DND-41 (cell line): ENCODE results near the gene ATXN1.
"Not testable (repeated sequence)": the region's sequence is repeated elsewhere in the genome, so short reads cannot be mapped to it uniquely, and the experiment has no call there.

Experiments
- ATAC-seq: fragments of 200-7000 bp; cut with Tn5 transposase; 3 replicates; pipeline ENCODE4 v1.9.1; 2021; ENCODE audit warnings: low read depth; ENCODE audit not compliant: insufficient read depth
- DNase-seq: peaks from one replicate; pipeline ENCODE4 v3.0.0-alpha.2; 2020
- H2AFZ ChIP-seq: 2 replicates; pipeline ENCODE4 v1.6.0; 2012; ENCODE audit warnings: low read depth, low read length
- H3K27ac ChIP-seq: 2 replicates; pipeline ENCODE4 v1.5.1; 2012; ENCODE audit warnings: low read length, inconsistent platforms
- H3K27me3 ChIP-seq: fragments of 200-600 bp; sonication (generic); 2 replicates; pipeline ENCODE4 v1.6.0; 2012; ENCODE audit warnings: low read length, mild to moderate bottlenecking, inconsistent platforms; ENCODE audit not compliant: insufficient read depth, poor library complexity
- H3K36me3 ChIP-seq: 2 replicates; pipeline ENCODE4 v1.5.1; 2012; ENCODE audit warnings: low read length, inconsistent platforms; ENCODE audit not compliant: insufficient read depth
- H3K4me1 ChIP-seq: 2 replicates; pipeline ENCODE4 v1.5.1; 2012; ENCODE audit warnings: mild to moderate bottlenecking, low read length; ENCODE audit not compliant: insufficient read depth
- H3K4me2 ChIP-seq: 2 replicates; pipeline ENCODE4 v1.6.0; 2012; ENCODE audit warnings: mild to moderate bottlenecking, moderate library complexity, low read length, inconsistent platforms; ENCODE audit not compliant: insufficient read depth
- H3K4me3 ChIP-seq, 2 experiments: fragments of 200-600 bp in 1 of 2; shearing (Covaris generic) in 1 of 2; 2 replicates each; pipeline ENCODE4 v1.5.1; 2012 to 2016; ENCODE audit warnings: inconsistent platforms in 2 of 2, low read length in 2 of 2, mild to moderate bottlenecking in 2 of 2, low read depth in 1 of 2, moderate library complexity in 1 of 2
- H3K79me2 ChIP-seq: 2 replicates; pipeline ENCODE4 v1.6.0; 2012; ENCODE audit warnings: low read length, inconsistent platforms; ENCODE audit not compliant: insufficient read depth
- H3K9ac ChIP-seq: 2 replicates; pipeline ENCODE4 v1.6.0; 2012; ENCODE audit warnings: low read depth, mild to moderate bottlenecking, inconsistent platforms, low read length, moderate library complexity
- H3K9me3 ChIP-seq: 2 replicates; pipeline ENCODE4 v1.5.1; 2012; ENCODE audit warnings: low read length, moderate library complexity, mild to moderate bottlenecking, inconsistent platforms; ENCODE audit not compliant: insufficient read depth, severe bottlenecking
- H4K20me1 ChIP-seq: 2 replicates; pipeline ENCODE4 v1.6.0; 2012; ENCODE audit warnings: low read length; ENCODE audit not compliant: insufficient read depth
- CTCF ChIP-seq: IDR thresholded peaks from 2 replicates; pipeline ENCODE4 v1.5.1; 2012; ENCODE audit warnings: borderline replicate concordance, low read length, moderate library complexity, mild to moderate bottlenecking; ENCODE audit not compliant: poor library complexity, severe bottlenecking; ENCODE audit errors: extremely low read depth
- EZH2 ChIP-seq: IDR thresholded peaks from 3 replicates; pipeline ENCODE4 v1.6.1; 2012; ENCODE audit warnings: borderline replicate concordance, low read depth, mild to moderate bottlenecking, moderate library complexity, low read length, inconsistent platforms; ENCODE audit not compliant: severe bottlenecking

The ATXN1 gene

DNA sequence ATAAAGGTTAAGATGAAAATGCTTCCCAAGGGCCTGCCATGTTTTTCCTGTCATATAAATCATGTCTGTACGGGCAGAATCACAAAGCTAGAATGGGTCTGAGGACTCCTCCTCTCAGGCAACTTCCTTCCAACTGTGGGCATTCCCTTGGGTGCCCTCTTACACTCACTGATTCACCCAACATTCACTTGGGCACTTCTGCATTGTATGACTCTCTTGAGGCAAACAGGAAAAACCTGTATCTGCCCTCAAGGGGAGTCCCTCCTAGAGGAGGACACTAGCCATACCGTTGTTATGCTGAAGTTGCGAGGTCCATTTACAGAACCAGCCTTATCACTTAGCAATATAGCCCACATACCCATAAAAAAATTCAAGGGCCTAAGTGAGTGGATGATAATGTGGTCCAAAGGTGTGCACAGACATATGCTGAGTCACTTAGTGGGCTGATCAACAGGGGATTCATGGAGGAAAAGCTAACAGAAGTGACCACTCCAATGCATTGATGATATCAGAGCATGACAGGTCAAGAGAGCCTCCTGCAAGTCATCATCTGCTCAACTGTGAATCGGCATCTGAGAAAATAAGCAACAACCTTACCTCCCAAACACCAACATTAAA lies 131.1 kb downstream of the ATXN1 start:
- no peaks in the 10 kb centered on the region for H3K36me3 ChIP-seq

DNA sequence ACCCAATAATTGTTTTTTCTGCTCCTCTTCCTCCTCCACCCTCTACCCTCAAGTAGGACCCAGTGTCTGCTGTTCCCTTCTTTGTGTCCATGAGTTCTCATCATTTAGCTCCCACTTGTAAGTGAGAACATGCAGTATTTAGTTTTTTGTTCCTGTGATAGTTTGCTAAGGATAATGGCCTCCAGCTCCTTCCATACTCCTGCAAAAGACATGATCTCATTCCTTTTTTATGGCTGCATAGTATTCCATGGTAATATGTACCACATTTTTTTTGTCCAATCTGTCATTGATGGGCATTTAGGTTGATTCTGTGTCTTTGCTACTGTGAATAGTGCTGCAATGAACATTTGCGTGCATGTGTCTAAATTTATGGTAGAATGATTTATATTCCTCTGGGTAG lies 132.7 kb downstream of the ATXN1 start:
- not testable (repeated sequence) for H3K4me2 ChIP-seq, H3K27ac ChIP-seq, H4K20me1 ChIP-seq, DNase-seq, H3K4me1 ChIP-seq, H3K27me3 ChIP-seq, ATAC-seq, H2AFZ ChIP-seq, H3K9me3 ChIP-seq, H3K4me3 ChIP-seq, H3K79me2 ChIP-seq, H3K9ac ChIP-seq, H3K36me3 ChIP-seq

More for the DNA sequence above, 131.1 kb downstream of the ATXN1 start:
- H3K27me3 ChIP-seq = no peaks in the 10 kb centered on the region
- H2AFZ ChIP-seq = no peak overlapping the region
- H3K9ac ChIP-seq = no peak overlapping the region
- no peaks in the 10 kb centered on the region for H3K79me2 ChIP-seq
- H3K9me3 ChIP-seq = no peaks in the 10 kb centered on the region
- H3K4me3 ChIP-seq = no peak overlapping the region
- TF ChIP-seq CTCF (no peak), EZH2 (no peak)
- H3K4me1 ChIP-seq = no peaks in the 10 kb centered on the region
- no peak overlapping the region for H3K4me2 ChIP-seq
- DNase-seq (no peak), ATAC-seq (no peak)
- no peaks in the 10 kb centered on the region for H4K20me1 ChIP-seq
- H3K27ac ChIP-seq = no peak overlapping the region

DNA sequence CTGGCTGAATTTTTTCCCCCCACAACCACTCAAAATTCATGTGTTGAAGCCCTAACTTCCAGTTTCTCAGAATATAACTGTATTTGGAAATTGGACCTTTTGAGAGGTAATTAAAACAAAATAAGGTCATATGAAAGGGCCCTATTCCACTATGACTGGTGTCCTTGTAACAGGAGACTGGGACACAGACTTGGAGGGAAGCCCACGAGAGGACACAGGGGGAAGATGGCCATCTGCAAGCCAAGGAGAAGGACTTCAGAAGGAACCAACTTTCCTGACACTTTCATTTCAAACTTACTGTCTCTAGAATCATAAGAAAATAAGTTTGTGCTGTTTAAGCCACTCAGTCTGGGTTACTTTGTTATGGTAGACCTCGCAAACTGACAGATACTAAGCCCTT lies 134.6 kb downstream of the ATXN1 start:
- Histone ChIP-seq H3K4me1 (no peaks in the 10 kb centered on the region), H4K20me1 (no peaks in the 10 kb centered on the region), H3K9ac (no peak overlapping the region), H3K27ac (no peak overlapping the region), H2AFZ (no peak overlapping the region), H3K4me2 (no peak overlapping the region), H3K36me3 (no peaks in the 10 kb centered on the region), H3K4me3 (no peak overlapping the region), H3K79me2 (no peaks in the 10 kb centered on the region), H3K27me3 (no peaks in the 10 kb centered on the region), H3K9me3 (no peaks in the 10 kb centered on the region)
- no peak for ATAC-seq
- no peak for DNase-seq
- TF ChIP-seq EZH2 (no peak), CTCF (no peak)

GRCh38 chr6:16625291-16626265 lies 135.7 kb downstream of the ATXN1 start:
- Histone ChIP-seq H3K9ac (no peak overlapping the region), H4K20me1 (no peaks in the 10 kb centered on the region), H3K4me2 (no peak overlapping the region), H3K36me3 (no peaks in the 10 kb centered on the region), H3K4me1 (no peaks in the 10 kb centered on the region), H3K4me3 (no peak overlapping the region), H3K9me3 (no peaks in the 10 kb centered on the region), H2AFZ (no peak overlapping the region), H3K79me2 (no peaks in the 10 kb centered on the region), H3K27ac (no peak overlapping the region), H3K27me3 (no peaks in the 10 kb centered on the region)
- ATAC-seq (no peak), DNase-seq (no peak)
- no peak for TF ChIP-seq EZH2
- no peak for TF ChIP-seq CTCF
